SK-N-SH (cell line): ENCODE measurements around the gene SIRT3. TPM values are rescaled to one million over a fixed set of nuclear protein-coding genes. Genes with fewer than 3 reads are reported as not detected.

Experiments
- CTCF ChIA-PET: fragments of 300-600, 350-600 bp; formaldehyde crosslinking; extraction: SDS; loops from one replicate; lab custom pipeline; 2021; lab: Yijun Ruan, JAX
- POLR2A ChIA-PET: fragments of 350-600 bp; sonication (Branson Sonifier 250); formaldehyde crosslinking; extraction: SDS; loops from one replicate; lab custom pipeline; 2020; ENCODE audit warnings: antibody characterized with exemption, inconsistent platforms; lab: Yijun Ruan, JAX
- DNase-seq: peaks from one replicate; pipeline ENCODE4 v3.0.0; 2012
- H2AFZ ChIP-seq: fragments of 200-600 bp; sonication (generic); 2 replicates; pipeline ENCODE4 v1.8.1; 2016; ENCODE audit warnings: antibody characterized with exemption, mild to moderate bottlenecking, low read depth
- H3F3A ChIP-seq: fragments of 200-600 bp; sonication (generic); replicated peaks from 2 replicates; pipeline ENCODE3; 2016; ENCODE audit warnings: antibody characterized with exemption, mild to moderate bottlenecking; ENCODE audit not compliant: insufficient read depth
- H3K27ac ChIP-seq, 2 experiments: fragments of 200-500 bp in 1 of 2; fragments of 200-600 bp in 1 of 2; sonication (Bioruptor generic) in 1 of 2; sonication (generic), shearing (Covaris generic) in 1 of 2; 2 replicates each; pipeline versions ENCODE4 v1.5.1 to v1.6.1; 2014 to 2016; ENCODE audit warnings: low read depth in 2 of 2, inconsistent platforms in 1 of 2, low read length in 1 of 2, mild to moderate bottlenecking in 1 of 2, mixed read lengths in 1 of 2
- H3K27me3 ChIP-seq: fragments of 200-600 bp; sonication (generic), shearing (Covaris generic); 2 replicates; pipeline ENCODE4 v1.6.1; 2016; ENCODE audit warnings: mixed run types; ENCODE audit not compliant: insufficient read depth
- H3K36me3 ChIP-seq, 2 experiments: fragments of 200-500 bp in 1 of 2; fragments of 200-600 bp in 1 of 2; sonication (Bioruptor generic) in 1 of 2; sonication (generic) in 1 of 2; replicated peaks in 1 of 2; 2 replicates each; pipeline versions ENCODE3 to v1.5.1; 2014 to 2016; ENCODE audit warnings: low read length in 1 of 2, mild to moderate bottlenecking in 1 of 2; ENCODE audit not compliant: insufficient read depth in 2 of 2, control insufficient read depth in 1 of 2
- H3K4me1 ChIP-seq, 2 experiments: fragments of 200-500 bp in 1 of 2; fragments of 200-600 bp in 1 of 2; sonication (Bioruptor generic) in 1 of 2; sonication (generic), shearing (Covaris generic) in 1 of 2; 2 replicates each; pipeline versions ENCODE4 v1.5.1 to v1.6.1; 2014 to 2016; ENCODE audit warnings: low read depth in 1 of 2, low read length in 1 of 2, mixed run types in 1 of 2; ENCODE audit not compliant: insufficient read depth in 2 of 2, control insufficient read depth in 1 of 2
- H3K4me2 ChIP-seq: fragments of 200-600 bp; sonication (generic), shearing (Covaris generic); 2 replicates; pipeline ENCODE4 v1.6.1; 2017; ENCODE audit warnings: mixed run types
- H3K4me3 ChIP-seq, 2 experiments: fragments of 200-500 bp in 1 of 2; fragments of 200-600 bp in 1 of 2; sonication (Bioruptor generic) in 1 of 2; sonication (generic), shearing (Covaris generic) in 1 of 2; 2 replicates each; pipeline versions ENCODE4 v1.5.1 to v1.8.1; 2014 to 2016; ENCODE audit warnings: low read depth in 2 of 2, inconsistent platforms in 1 of 2, low read length in 1 of 2, mild to moderate bottlenecking in 1 of 2, mixed read lengths in 1 of 2, moderate library complexity in 1 of 2
- H3K79me2 ChIP-seq: fragments of 200-600 bp; sonication (generic); 2 replicates; pipeline ENCODE4 v1.8.1; 2017; ENCODE audit warnings: mild to moderate bottlenecking; ENCODE audit not compliant: insufficient read depth
- H3K9ac ChIP-seq: fragments of 200-600 bp; sonication (generic); 2 replicates; pipeline ENCODE4 v1.6.1; 2017; ENCODE audit warnings: mixed run types
- H3K9me2 ChIP-seq: fragments of 200-600 bp; sonication (generic); 2 replicates; pipeline ENCODE4 v1.6.1; 2017; ENCODE audit warnings: mixed run types
- H3K9me3 ChIP-seq: fragments of 200-600 bp; sonication (generic); 2 replicates; pipeline ENCODE4 v1.6.1; 2017; ENCODE audit warnings: mixed run types, mild to moderate bottlenecking, moderate library complexity
- H4K20me1 ChIP-seq: fragments of 200-600 bp; sonication (generic); 2 replicates; pipeline ENCODE4 v1.6.1; 2017; ENCODE audit warnings: mild to moderate bottlenecking, mixed run types; ENCODE audit not compliant: insufficient read depth
- CTCF ChIP-seq: fragments of 200-600 bp; sonication (generic); IDR thresholded peaks from 2 replicates; pipeline ENCODE4 v1.6.1; 2017; ENCODE audit warnings: antibody characterized with exemption, mild to moderate bottlenecking, moderate library complexity
- EZH2phosphoT487 ChIP-seq: fragments of 200-600 bp; sonication (generic); IDR thresholded peaks from 2 replicates; pipeline ENCODE4 v1.6.1; 2017; ENCODE audit warnings: low read depth, mixed run types, mild to moderate bottlenecking, antibody characterized with exemption, moderate library complexity, borderline replicate concordance
- FOXJ3 ChIP-seq: sonication (generic); formaldehyde crosslinking; IDR thresholded peaks from 2 replicates; pipeline ENCODE4 v1.5.1; 2020; ENCODE audit warnings: mild to moderate bottlenecking, missing genetic modification reagents
- GABPA ChIP-seq: IDR thresholded peaks from 2 replicates; pipeline ENCODE4 v1.4.0; 2012; ENCODE audit warnings: low read depth, mild to moderate bottlenecking
- GATA2 ChIP-seq: sonication (generic); formaldehyde crosslinking; IDR thresholded peaks from 2 replicates; pipeline ENCODE4 v1.5.0; 2020; ENCODE audit warnings: mild to moderate bottlenecking, missing genetic modification reagents
- JUND ChIP-seq: IDR thresholded peaks from 2 replicates; pipeline ENCODE4 v1.4.0; 2012
- MXI1 ChIP-seq: IDR thresholded peaks from 2 replicates; pipeline ENCODE4 v1.6.1; 2012; ENCODE audit warnings: mild to moderate bottlenecking, low read depth, low read length, improper control_type of control experiment
- NFIC ChIP-seq: IDR thresholded peaks from 2 replicates; pipeline ENCODE4 v1.4.0; 2012; ENCODE audit warnings: borderline replicate concordance
- POLR2AphosphoS5 ChIP-seq: IDR thresholded peaks from 2 replicates; pipeline ENCODE4 v1.6.1; 2012; ENCODE audit warnings: low read depth, low read length
- RAD21 ChIP-seq: IDR thresholded peaks from 2 replicates; pipeline ENCODE4 v1.6.1; 2012; ENCODE audit warnings: mild to moderate bottlenecking, low read length
- RCOR1 ChIP-seq: fragments of 150-350 bp; IDR thresholded peaks from 2 replicates; pipeline ENCODE4 v1.6.1; 2017; ENCODE audit warnings: antibody characterized with exemption, low read length
- REST ChIP-seq: IDR thresholded peaks from 2 replicates; pipeline ENCODE4 v1.6.1; 2012; ENCODE audit warnings: mild to moderate bottlenecking, low read depth, low read length, moderate library complexity
- RFX5 ChIP-seq: IDR thresholded peaks from 2 replicates; pipeline ENCODE4 v1.6.1; 2012; ENCODE audit warnings: mild to moderate bottlenecking, improper control_type of control experiment, low read length
- RXRA ChIP-seq: IDR thresholded peaks from 2 replicates; pipeline ENCODE4 v1.4.0; 2012; ENCODE audit warnings: low read depth, mild to moderate bottlenecking, borderline replicate concordance
- SIN3A ChIP-seq: IDR thresholded peaks from 2 replicates; pipeline ENCODE4 v1.6.1; 2012; ENCODE audit warnings: low read depth, mild to moderate bottlenecking, low read length, moderate library complexity, borderline replicate concordance
- SMC3 ChIP-seq: IDR thresholded peaks from 2 replicates; pipeline ENCODE4 v1.6.1; 2012; ENCODE audit warnings: low read depth, low read length, improper control_type of control experiment
- TAF1 ChIP-seq: IDR thresholded peaks from 2 replicates; pipeline ENCODE4 v1.6.1; 2012; ENCODE audit warnings: low read depth, mild to moderate bottlenecking, low read length, moderate library complexity, borderline replicate concordance
- TCF12 ChIP-seq: IDR thresholded peaks from 2 replicates; pipeline ENCODE4 v1.4.0; 2012
- USF1 ChIP-seq: IDR thresholded peaks from 2 replicates; pipeline ENCODE4 v1.4.0; 2012; ENCODE audit warnings: low read depth, borderline replicate concordance
- YY1 ChIP-seq: IDR thresholded peaks from 2 replicates; pipeline ENCODE4 v1.4.0; 2012; ENCODE audit warnings: low read depth, mild to moderate bottlenecking
- ZBTB33 ChIP-seq: IDR thresholded peaks from 2 replicates; pipeline ENCODE4 v1.4.0; 2012; ENCODE audit warnings: low read depth, borderline replicate concordance
- WGBS: methylation state at CpG from one replicate; pipeline ENCODE4 v1.1.6; 2017; ENCODE audit warnings: low lambda C conversion rate; 5-methylcytosine and 5-hydroxymethylcytosine counted together
- polyA plus RNA-seq, 3 experiments: library from polyadenylated mRNA; depleted of rRNA; stranded (reverse); fragments of >200 nt; gene quantifications; 2 replicates each; pipeline ENCODE4 v1.2.3, GENCODE V29; 2012

Gene SIRT3
- polyA plus RNA-seq, 1 of the 3 experiments (the other 2 are of a cell fraction), result 34.4 TPM

GRCh38 chr11:225734-226453, 10.2 kb downstream of the SIRT3 start:
- ChIA-PET POLR2A (no interaction called here), CTCF (interaction anchor here (6.1 kb wide), 1 partner anchor 25 kb away, joined by 20 read pairs; no protein-coding TSS in a partner anchor)
- Histone ChIP-seq H3F3A (no peaks in the 10 kb centered on the region), H3K9me3 (no peaks in the 10 kb centered on the region), H4K20me1 (no peaks in the 10 kb centered on the region; the same call in 1 of the 2 replicates), H2AFZ (no peak overlapping the region), H3K27ac (no peak overlapping the region), H3K4me2 (no peak overlapping the region), H3K9ac (no peak overlapping the region), H3K79me2 (peaks cover 18% of the 10 kb centered on the region), H3K36me3 (peaks cover 0 to 4% of the 10 kb centered on the region in 2 experiments), H3K9me2 (no peaks in the 10 kb centered on the region), H3K4me3 (no peak overlapping the region), H3K4me1 (no peaks in the 10 kb centered on the region), H3K27me3 (no peaks in the 10 kb centered on the region)
- TF ChIP-seq RFX5 (no peak), MXI1 (no peak), TAF1 (no peak), RAD21 (no peak), YY1 (no peak), GABPA (no peak), TCF12 (no peak), JUND (no peak), REST (no peak), FOXJ3 (CRISPR knock-in tag) (no peak), RCOR1 (no peak), RXRA (no peak), ZBTB33 (no peak)
- DNase-seq, result no peak
- 98% methylated on average over 9 of the region's 10 CpGs for WGBS

- POLR2A ChIA-PET, result no interaction called here
- Histone ChIP-seq H3K4me3 (no peak overlapping the region), H3K27ac (no peak overlapping the region), H3K79me2 (peaks cover 15% of the 10 kb centered on the region), H3K36me3 (peaks cover 0 to 4% of the 10 kb centered on the region in 2 experiments), H3K4me1 (no peaks in the 10 kb centered on the region), H3K9me2 (no peaks in the 10 kb centered on the region), H3K27me3 (no peaks in the 10 kb centered on the region), H3F3A (no peaks in the 10 kb centered on the region), H3K9me3 (no peaks in the 10 kb centered on the region), H4K20me1 (no peaks in the 10 kb centered on the region; the same call in 1 of the 2 replicates), H3K4me2 (no peak overlapping the region), H3K9ac (no peak overlapping the region), H2AFZ (no peak overlapping the region)
- CTCF ChIA-PET, result no interaction called here
- DNase-seq, result no peak
- WGBS, result 87% methylated on average over 7 of the region's 7 CpGs
- no peak for TF ChIP-seq RXRA
- no peak for TF ChIP-seq CTCF
- no peak for TF ChIP-seq SIN3A
- no peak for TF ChIP-seq MXI1
- TF ChIP-seq EZH2phosphoT487, result no peak
- TF ChIP-seq POLR2AphosphoS5, result no peak
- no peak for TF ChIP-seq GATA2 (CRISPR knock-in tag)
- no peak for TF ChIP-seq NFIC
- no peak for TF ChIP-seq USF1
- no peak for TF ChIP-seq SMC3
- TF ChIP-seq RFX5, result no peak
These were observed 11.7 kb downstream of the SIRT3 start for GRCh38 chr11:224424-224823.
